IPS-15b (cell line): ENCODE measurements around the gene PPP2R2C.
A peak's percentile ranks its signal among the peaks of the same experiment; 100 is the strongest.

ENCODE experiments used
- H3K27me3 ChIP-seq: one replicate; pipeline ENCODE4 v1.6.1; 2013; ENCODE audit warnings: low read length; ENCODE audit not compliant: control insufficient read depth, insufficient read depth
- H3K36me3 ChIP-seq: one replicate; pipeline ENCODE4 v1.6.1; 2013; ENCODE audit warnings: low read length; ENCODE audit not compliant: control insufficient read depth, insufficient read depth
- H3K4me1 ChIP-seq: one replicate; pipeline ENCODE4 v1.6.1; 2013; ENCODE audit warnings: mild to moderate bottlenecking, low read length; ENCODE audit not compliant: control insufficient read depth, insufficient read depth
- H3K4me3 ChIP-seq: one replicate; pipeline ENCODE4 v1.5.1; 2013; ENCODE audit warnings: low read depth, low read length
- H3K9ac ChIP-seq: one replicate; pipeline ENCODE4 v1.6.1; 2013; ENCODE audit warnings: low read depth, mild to moderate bottlenecking, low read length
- H3K9me3 ChIP-seq: one replicate; pipeline ENCODE4 v1.6.1; 2013; ENCODE audit warnings: mild to moderate bottlenecking, low read length; ENCODE audit not compliant: control insufficient read depth, insufficient read depth

Gene PPP2R2C

GRCh38 chr4:6472387-6473263 is at the start of gene PPP2R2C:
TSS of gene PPP2R2C (minus strand) at chr4:6472614. CDS start at chr4:6472229, 385 bp downstream.
- H3K27me3 ChIP-seq, result peaks cover 50% of the 10 kb centered on the region
- peaks cover 2% of the 10 kb centered on the region for H3K4me1 ChIP-seq
- H3K36me3 ChIP-seq, result no peaks in the 10 kb centered on the region
- no peaks in the 10 kb centered on the region for H3K9me3 ChIP-seq
- no peak within 1 kb of the TSS for H3K9ac ChIP-seq
- H3K4me3 ChIP-seq, result peak within 1 kb of the TSS; percentile 56

GRCh38 chr4:6520978-6521377 is 48.6 kb upstream of the PPP2R2C start:
- no peaks in the 10 kb centered on the region for H3K27me3 ChIP-seq
- no peaks in the 10 kb centered on the region for H3K36me3 ChIP-seq
- H3K4me1 ChIP-seq, result no peaks in the 10 kb centered on the region
- no peak overlapping the region for H3K4me3 ChIP-seq
- H3K9me3 ChIP-seq, result no peaks in the 10 kb centered on the region
- H3K9ac ChIP-seq, result no peak overlapping the region

GRCh38 chr4:6520051-6520636 is 47.7 kb upstream of the PPP2R2C start:
- H3K27me3 ChIP-seq, result no peaks in the 10 kb centered on the region
- H3K4me1 ChIP-seq, result no peaks in the 10 kb centered on the region
- H3K4me3 ChIP-seq, result no peak overlapping the region
- no peak overlapping the region for H3K9ac ChIP-seq
- H3K36me3 ChIP-seq, result no peaks in the 10 kb centered on the region
- H3K9me3 ChIP-seq, result no peaks in the 10 kb centered on the region

- Histone ChIP-seq H3K27me3 (no peaks in the 10 kb centered on the region), H3K36me3 (no peaks in the 10 kb centered on the region), H3K9me3 (no peaks in the 10 kb centered on the region), H3K9ac (no peak overlapping the region), H3K4me1 (no peaks in the 10 kb centered on the region), H3K4me3 (no peak overlapping the region)
Observed at GRCh38 chr4:6517171-6517570, 44.8 kb upstream of the PPP2R2C start.

- no peaks in the 10 kb centered on the region for H3K27me3 ChIP-seq
Observed at GRCh38 chr4:6516762-6517161, 44.3 kb upstream of the PPP2R2C start.

GRCh38 chr4:6516281-6516680 is 43.9 kb upstream of the PPP2R2C start:
- Histone ChIP-seq H3K36me3 (no peaks in the 10 kb centered on the region), H3K4me3 (no peak overlapping the region), H3K4me1 (no peaks in the 10 kb centered on the region), H3K9me3 (no peaks in the 10 kb centered on the region), H3K9ac (no peak overlapping the region), H3K27me3 (no peaks in the 10 kb centered on the region)

More at GRCh38 chr4:6516762-6517161, 44.3 kb upstream of the PPP2R2C start:
- no peaks in the 10 kb centered on the region for H3K9me3 ChIP-seq
- H3K9ac ChIP-seq, result no peak overlapping the region
- H3K4me3 ChIP-seq, result no peak overlapping the region
- H3K36me3 ChIP-seq, result no peaks in the 10 kb centered on the region
- no peaks in the 10 kb centered on the region for H3K4me1 ChIP-seq

GRCh38 chr4:6513678-6514077 is 41.3 kb upstream of the PPP2R2C start:
- no peaks in the 10 kb centered on the region for H3K27me3 ChIP-seq
- no peaks in the 10 kb centered on the region for H3K4me1 ChIP-seq
- no peaks in the 10 kb centered on the region for H3K36me3 ChIP-seq
- H3K9me3 ChIP-seq, result no peaks in the 10 kb centered on the region
- no peak overlapping the region for H3K4me3 ChIP-seq
- H3K9ac ChIP-seq, result no peak overlapping the region

GRCh38 chr4:6509587-6509986 is 37.2 kb upstream of the PPP2R2C start:
- Histone ChIP-seq H3K4me1 (no peaks in the 10 kb centered on the region), H3K9ac (no peak overlapping the region), H3K36me3 (no peaks in the 10 kb centered on the region), H3K27me3 (no peaks in the 10 kb centered on the region), H3K9me3 (no peaks in the 10 kb centered on the region), H3K4me3 (no peak overlapping the region)

GRCh38 chr4:6507345-6507744 is 34.9 kb upstream of the PPP2R2C start:
- peaks cover 3% of the 10 kb centered on the region for H3K9me3 ChIP-seq
- H3K27me3 ChIP-seq, result no peaks in the 10 kb centered on the region
- H3K4me1 ChIP-seq, result no peaks in the 10 kb centered on the region
- H3K36me3 ChIP-seq, result no peaks in the 10 kb centered on the region
- H3K4me3 ChIP-seq, result no peak overlapping the region
- no peak overlapping the region for H3K9ac ChIP-seq

GRCh38 chr4:6506616-6507140 is 34.3 kb upstream of the PPP2R2C start:
- peaks cover 3% of the 10 kb centered on the region for H3K9me3 ChIP-seq

GRCh38 chr4:6504900-6505496 is 32.6 kb upstream of the PPP2R2C start:
- Histone ChIP-seq H3K9ac (no peak overlapping the region), H3K9me3 (peaks cover 3% of the 10 kb centered on the region), H3K27me3 (no peaks in the 10 kb centered on the region), H3K36me3 (no peaks in the 10 kb centered on the region), H3K4me3 (no peak overlapping the region), H3K4me1 (no peaks in the 10 kb centered on the region)

More at GRCh38 chr4:6506616-6507140, 34.3 kb upstream of the PPP2R2C start:
- Histone ChIP-seq H3K4me1 (no peaks in the 10 kb centered on the region), H3K27me3 (no peaks in the 10 kb centered on the region), H3K4me3 (no peak overlapping the region), H3K9ac (no peak overlapping the region), H3K36me3 (no peaks in the 10 kb centered on the region)
